ENCODE data around the gene ZFAND3.
"Not testable (repeated sequence)": the region's sequence is repeated elsewhere in the genome, so short reads cannot be mapped to it uniquely, and the experiment has no call there.

The ZFAND3 gene

GRCh38 chr6:38039502-38039901, 220.0 kb downstream of the ZFAND3 start:
- DNase-seq (ENCODE audit: low read depth in 2 of 3, low spot score in 2 of 3), result no peak

GRCh38 chr6:38040254-38040653, 220.7 kb downstream of the ZFAND3 start:
- no peak for DNase-seq (ENCODE audit: low read depth in 2 of 3, low spot score in 2 of 3)

- DNase-seq (ENCODE audit: low read depth in 2 of 3, low spot score in 2 of 3), result no peak
Observed at GRCh38 chr6:38043259-38043753, 223.8 kb downstream of the ZFAND3 start.

GRCh38 chr6:38045701-38046305, 226.3 kb downstream of the ZFAND3 start:
- DNase-seq (ENCODE audit: low read depth in 2 of 3, low spot score in 2 of 3), result no peak

GRCh38 chr6:38047562-38047961, 228.0 kb downstream of the ZFAND3 start:
- no peak for DNase-seq (ENCODE audit: low read depth in 2 of 3, low spot score in 2 of 3)

- not testable (repeated sequence) for DNase-seq (ENCODE audit: low read depth in 2 of 3, low spot score in 2 of 3)
Observed at GRCh38 chr6:38049861-38050397, 230.4 kb downstream of the ZFAND3 start.

GRCh38 chr6:38051819-38052434, 232.4 kb downstream of the ZFAND3 start:
- DNase-seq (ENCODE audit: low read depth in 2 of 3, low spot score in 2 of 3), result no peak

- DNase-seq (ENCODE audit: low read depth in 2 of 3, low spot score in 2 of 3), result no peak
Observed at GRCh38 chr6:38054527-38055202, 235.1 kb downstream of the ZFAND3 start.

- DNase-seq (ENCODE audit: low read depth in 2 of 3, low spot score in 2 of 3), result no peak
Observed at GRCh38 chr6:38055203-38055589, 235.7 kb downstream of the ZFAND3 start.

GRCh38 chr6:38056361-38056760, 236.8 kb downstream of the ZFAND3 start:
- no peak for DNase-seq (ENCODE audit: low read depth in 2 of 3, low spot score in 2 of 3)

- peak in 2 of 3 experiments; percentile 10 to 16 for DNase-seq (ENCODE audit: low read depth in 2 of 3, low spot score in 2 of 3)
Observed at GRCh38 chr6:38057994-38058393, 238.5 kb downstream of the ZFAND3 start.

GRCh38 chr6:38062066-38062465, 242.5 kb downstream of the ZFAND3 start:
- DNase-seq (ENCODE audit: low read depth in 2 of 3, low spot score in 2 of 3), result no peak

GRCh38 chr6:38063973-38064372, 244.4 kb downstream of the ZFAND3 start:
- no peak for DNase-seq (ENCODE audit: low read depth in 2 of 3, low spot score in 2 of 3)

GRCh38 chr6:38064431-38064830, 244.9 kb downstream of the ZFAND3 start:
- no peak for DNase-seq (ENCODE audit: low read depth in 2 of 3, low spot score in 2 of 3)

- DNase-seq (ENCODE audit: low read depth in 2 of 3, low spot score in 2 of 3), result no peak
Observed at GRCh38 chr6:38065734-38066305, 246.3 kb downstream of the ZFAND3 start.

GRCh38 chr6:38067263-38067980, 247.9 kb downstream of the ZFAND3 start:
- DNase-seq (ENCODE audit: low read depth in 2 of 3, low spot score in 2 of 3), result no peak

- no peak for DNase-seq (ENCODE audit: low read depth in 2 of 3, low spot score in 2 of 3)
Observed at GRCh38 chr6:38068854-38069590, 249.5 kb downstream of the ZFAND3 start.

GRCh38 chr6:38077488-38078030, 258.0 kb downstream of the ZFAND3 start:
- no peak for DNase-seq (ENCODE audit: low read depth in 2 of 3, low spot score in 2 of 3)

- no peak for DNase-seq (ENCODE audit: low read depth in 2 of 3, low spot score in 2 of 3)
Observed at GRCh38 chr6:38078671-38079070, 259.1 kb downstream of the ZFAND3 start.

GRCh38 chr6:38079107-38079506, 259.6 kb downstream of the ZFAND3 start:
- DNase-seq (ENCODE audit: low read depth in 2 of 3, low spot score in 2 of 3), result no peak
